Right ventricle myocardium superior (tissue), 1 donor: ENCODE results near the gene SATB2. TPM values are rescaled to one million over a fixed set of nuclear protein-coding genes. Genes with fewer than 3 reads are reported as not detected.

ENCODE experiments used
- ATAC-seq: fragments of 200-7000 bp; cut with Tn5 transposase; one replicate; pipeline ENCODE4 v1.9.1; 2020; ENCODE audit warnings: mild to moderate bottlenecking; ENCODE audit not compliant: poor library complexity
- DNase-seq: peaks from one replicate; pipeline ENCODE4 v3.0.0-alpha.2; 2020
- intact Hi-C: fragments of 100-400 bp; cut with DNase I; formaldehyde crosslinking; loops from one replicate; pipeline ENCODE4 v1.11.2; 2022
- total RNA-seq: library from RNA; stranded (reverse); fragmentation: NEBNext Ultra II Directional; extraction: Animal tissue kit (Norgen Biotek cat#: 25700); gene quantifications from one replicate; pipeline ENCODE4 v1.2.1, GENCODE V29; 2021
- donor health status: DM: no; HTN: yes; CAD: no; lungs with severe emphysema.

Gene SATB2
- total RNA-seq, 1 donor from 2014 or later, result 1.3 TPM

- ATAC-seq (no peak), DNase-seq (no peak)
- intact Hi-C loops, result no loop called here
Observed at GRCh38 chr2:199456383-199457146, 1.2 kb downstream of the SATB2 start.

- ATAC-seq, result no peak
Observed at GRCh38 chr2:199455545-199456382, 2.0 kb downstream of the SATB2 start.

GRCh38 chr2:199455210-199455544 is 2.6 kb downstream of the SATB2 start:
- intact Hi-C loops, result no loop called here
- DNase-seq (no peak), ATAC-seq (no peak)

More at GRCh38 chr2:199455545-199456382, 2.0 kb downstream of the SATB2 start:
- DNase-seq, result no peak
- intact Hi-C loops, result no loop called here

- DNase-seq (no peak), ATAC-seq (no peak)
- intact Hi-C loops, result no loop called here
Observed at GRCh38 chr2:199452991-199453379, 4.8 kb downstream of the SATB2 start.

GRCh38 chr2:199452260-199452990 is 5.3 kb downstream of the SATB2 start:
- intact Hi-C loops, result no loop called here
- no peak for ATAC-seq
- no peak for DNase-seq

GRCh38 chr2:199449956-199450355 is 7.8 kb downstream of the SATB2 start:
- ATAC-seq, result no peak
- intact Hi-C loops, result no loop called here
- no peak for DNase-seq

GRCh38 chr2:199449455-199449854 is 8.3 kb downstream of the SATB2 start:
- DNase-seq (no peak), ATAC-seq (no peak)
- intact Hi-C loops, result no loop called here

GRCh38 chr2:199446996-199447576 is 10.7 kb downstream of the SATB2 start:
- intact Hi-C loops, result no loop called here
- ATAC-seq, result no peak
- no peak for DNase-seq

- DNase-seq (no peak), ATAC-seq (no peak)
- intact Hi-C loops, result no loop called here
Observed at GRCh38 chr2:199444749-199445148, 13.0 kb downstream of the SATB2 start.

- intact Hi-C loops, result no loop called here
- ATAC-seq, result no peak
Observed at GRCh38 chr2:199443589-199444130, 14.1 kb downstream of the SATB2 start.

GRCh38 chr2:199442173-199442572 is 15.6 kb downstream of the SATB2 start:
- DNase-seq, result no peak
- intact Hi-C loops, result no loop called here
- ATAC-seq, result no peak

More at GRCh38 chr2:199443589-199444130, 14.1 kb downstream of the SATB2 start:
- DNase-seq, result no peak

GRCh38 chr2:199441759-199442158 is 16.0 kb downstream of the SATB2 start:
- intact Hi-C loops, result no loop called here
- ATAC-seq, result no peak
- DNase-seq, result no peak

GRCh38 chr2:199440118-199440517 is 17.6 kb downstream of the SATB2 start:
- no peak for DNase-seq
- intact Hi-C loops, result no loop called here

GRCh38 chr2:199439542-199439941 is 18.2 kb downstream of the SATB2 start:
- intact Hi-C loops, result no loop called here
- DNase-seq (no peak), ATAC-seq (no peak)

More at GRCh38 chr2:199440118-199440517, 17.6 kb downstream of the SATB2 start:
- ATAC-seq, result no peak

- DNase-seq (no peak), ATAC-seq (no peak)
- intact Hi-C loops, result no loop called here
Observed at GRCh38 chr2:199439066-199439465, 18.7 kb downstream of the SATB2 start.

GRCh38 chr2:199434555-199434954 is 23.2 kb downstream of the SATB2 start:
- DNase-seq, result no peak
- intact Hi-C loops, result no loop called here
- no peak for ATAC-seq

GRCh38 chr2:199433204-199433832 is 24.4 kb downstream of the SATB2 start:
- intact Hi-C loops, result no loop called here
- no peak for DNase-seq
- no peak for ATAC-seq

GRCh38 chr2:199431746-199432213 is 26.0 kb downstream of the SATB2 start:
- DNase-seq (no peak), ATAC-seq (no peak)
- intact Hi-C loops, result no loop called here
